Stimulated activated CD8-positive, alpha-beta memory T cell treated with anti-CD3 and anti-CD28 coated beads, Interleukin-7, amount 100 ng/mL, for 4 hours (primary cell): ENCODE results near the gene PEX13.
"Not testable (repeated sequence)": the region's sequence is repeated elsewhere in the genome, so short reads cannot be mapped to it uniquely, and the experiment has no call there.

Experiments used
- DNase-seq, 2 donors: peaks; one replicate each; pipeline ENCODE4 v3.0.0-alpha.2; 2020; ENCODE audit warnings: low read depth in 2 of 2

Gene PEX13

GRCh38 chr2:61009355-61009754 is 8.2 kb upstream of the PEX13 start:
- no peak for DNase-seq

- no peak for DNase-seq
These were observed 5.8 kb upstream of the PEX13 start for GRCh38 chr2:61011678-61012077.

GRCh38 chr2:61012303-61012702 is 5.2 kb upstream of the PEX13 start:
- DNase-seq: not testable (repeated sequence)

GRCh38 chr2:61013382-61013781 is 4.1 kb upstream of the PEX13 start:
- no peak for DNase-seq

GRCh38 chr2:61014763-61015162 is 2.8 kb upstream of the PEX13 start:
- DNase-seq: no peak

GRCh38 chr2:61015976-61016375 is 1.5 kb upstream of the PEX13 start:
- DNase-seq: no peak

- no peak for DNase-seq
These were observed 1.0 kb upstream of the PEX13 start for GRCh38 chr2:61016392-61017002.

GRCh38 chr2:61017003-61017555 is 441 bp upstream of the PEX13 start:
- peak; percentile 51 to 54 for DNase-seq

- no peak for DNase-seq
These were observed 817 bp downstream of the PEX13 start for GRCh38 chr2:61018318-61018755.

GRCh38 chr2:61018798-61019197 is 1.3 kb downstream of the PEX13 start:
- no peak for DNase-seq

GRCh38 chr2:61021228-61021660 is 3.7 kb downstream of the PEX13 start:
- DNase-seq: no peak

- no peak for DNase-seq
These were observed 6.2 kb downstream of the PEX13 start for GRCh38 chr2:61023670-61024069.

GRCh38 chr2:61029533-61029932 is 12.0 kb downstream of the PEX13 start:
- no peak for DNase-seq

GRCh38 chr2:61034592-61034991 is 17.1 kb downstream of the PEX13 start:
- not testable (repeated sequence) for DNase-seq

- DNase-seq: not testable (repeated sequence)
These were observed 19.1 kb downstream of the PEX13 start for GRCh38 chr2:61036643-61037042.

- no peak for DNase-seq
These were observed 25.3 kb downstream of the PEX13 start for GRCh38 chr2:61042807-61043206.

- DNase-seq: no peak
These were observed 27.1 kb downstream of the PEX13 start for GRCh38 chr2:61044636-61045035.

- DNase-seq: no peak
These were observed 27.7 kb downstream of the PEX13 start for GRCh38 chr2:61045226-61045625.

GRCh38 chr2:61045999-61046398 is 28.5 kb downstream of the PEX13 start:
- no peak for DNase-seq

GRCh38 chr2:61055557-61055956 is 38.0 kb downstream of the PEX13 start:
- DNase-seq: no peak

GRCh38 chr2:61057562-61057961 is 40.0 kb downstream of the PEX13 start:
- DNase-seq: no peak

- DNase-seq: no peak
These were observed 41.9 kb downstream of the PEX13 start for GRCh38 chr2:61059382-61059781.
